ENCODE measurements around the gene NEDD4L.

The NEDD4L gene

DNA sequence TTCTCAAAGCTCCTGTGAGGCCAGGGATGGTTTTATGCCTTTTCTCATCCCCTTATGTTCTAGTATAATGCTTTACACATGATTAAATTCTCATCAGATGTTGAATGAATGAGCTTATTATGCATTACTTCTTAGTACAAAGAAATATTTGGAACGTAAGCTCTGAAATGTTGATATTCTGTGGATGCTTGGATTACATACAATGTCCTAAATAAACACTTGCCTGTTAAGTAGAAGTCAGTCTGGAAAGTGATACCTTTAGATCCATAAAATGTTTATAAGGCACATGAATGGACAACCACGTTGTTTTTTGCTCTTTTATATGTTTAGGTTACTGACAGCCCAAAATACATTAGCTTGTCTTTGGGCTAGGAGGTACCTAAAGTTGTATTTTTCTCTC, 248.6 kb downstream of the NEDD4L start:
- no peak for DNase-seq (ENCODE audit: low read depth)

DNA sequence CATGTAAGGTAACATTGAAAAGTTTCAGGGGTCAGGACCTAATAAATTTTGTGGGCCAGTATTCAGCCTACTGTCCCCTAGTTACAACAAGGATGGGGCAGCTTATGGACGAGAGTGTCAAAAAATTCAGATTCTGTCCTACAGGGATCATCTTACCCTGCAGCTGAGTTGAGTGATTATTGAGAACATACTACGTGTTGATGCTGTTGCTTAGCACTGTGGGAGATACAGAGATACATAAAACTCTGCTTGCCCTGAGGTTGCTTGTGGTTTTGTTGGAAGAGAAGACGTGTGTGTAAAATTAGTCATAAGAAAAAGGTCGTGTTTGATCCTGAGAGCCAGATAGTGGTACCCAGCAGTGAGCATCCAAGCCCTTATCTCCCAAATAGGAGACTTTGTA, 253.2 kb downstream of the NEDD4L start:
- DNase-seq (ENCODE audit: low read depth) = no peak

DNA sequence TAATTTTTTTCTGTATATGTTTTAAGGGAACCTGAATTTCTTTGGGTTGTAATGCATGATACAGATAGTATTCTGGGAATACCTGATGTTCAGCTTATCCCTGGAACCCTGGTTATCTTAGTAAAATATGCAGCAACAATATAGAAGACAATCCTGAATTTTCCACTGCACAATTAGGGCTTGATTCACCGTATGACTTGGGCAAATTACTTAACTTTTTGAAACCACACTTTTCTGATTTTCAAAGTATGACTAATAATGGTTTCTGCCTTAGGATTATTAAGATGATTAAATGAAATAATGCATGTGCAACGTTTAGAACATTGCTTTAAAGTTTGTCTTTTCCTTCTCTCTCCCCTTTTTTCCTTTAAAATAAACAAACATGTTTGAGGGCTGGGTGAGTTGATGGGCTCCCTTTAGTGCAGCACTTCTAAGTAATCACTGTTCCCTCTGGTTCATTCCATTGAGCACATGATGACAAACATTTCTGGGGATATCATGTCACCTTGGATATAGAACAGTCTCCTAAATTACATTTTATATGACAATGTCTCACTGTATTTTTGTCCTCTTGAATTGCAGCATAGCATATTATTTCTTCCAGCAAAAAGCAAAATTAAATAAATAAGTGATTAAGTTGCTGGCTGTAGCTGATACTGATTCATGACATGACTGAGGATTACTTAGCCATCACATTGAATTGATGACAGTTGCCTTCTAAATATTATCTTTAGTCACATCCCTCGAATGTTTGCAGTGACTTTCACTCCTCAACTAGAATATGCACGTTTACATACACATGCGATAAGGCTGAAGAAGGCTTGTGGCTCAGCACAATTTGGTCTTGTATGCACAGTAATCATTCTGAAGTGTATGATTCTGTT, 254.5 kb downstream of the NEDD4L start:
- DNase-seq (ENCODE audit: low read depth) = no peak

DNA sequence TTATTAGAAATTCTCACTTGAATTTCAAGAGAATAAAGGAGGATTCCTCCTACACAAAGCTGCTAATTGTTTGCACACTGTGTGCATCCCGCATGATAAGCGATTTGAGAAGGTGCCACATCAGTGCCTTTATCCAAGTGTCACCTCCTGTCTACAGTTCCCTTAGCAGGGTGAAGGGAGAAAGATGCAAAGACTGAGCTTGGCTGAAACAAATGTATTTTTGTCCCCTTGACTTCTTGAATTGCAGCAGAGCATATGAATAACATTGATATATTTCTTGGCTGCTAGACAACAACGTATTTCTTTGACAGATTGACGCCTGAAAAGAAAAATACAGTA, 255.1 kb downstream of the NEDD4L start:
- no peak for DNase-seq (ENCODE audit: low read depth)

DNA sequence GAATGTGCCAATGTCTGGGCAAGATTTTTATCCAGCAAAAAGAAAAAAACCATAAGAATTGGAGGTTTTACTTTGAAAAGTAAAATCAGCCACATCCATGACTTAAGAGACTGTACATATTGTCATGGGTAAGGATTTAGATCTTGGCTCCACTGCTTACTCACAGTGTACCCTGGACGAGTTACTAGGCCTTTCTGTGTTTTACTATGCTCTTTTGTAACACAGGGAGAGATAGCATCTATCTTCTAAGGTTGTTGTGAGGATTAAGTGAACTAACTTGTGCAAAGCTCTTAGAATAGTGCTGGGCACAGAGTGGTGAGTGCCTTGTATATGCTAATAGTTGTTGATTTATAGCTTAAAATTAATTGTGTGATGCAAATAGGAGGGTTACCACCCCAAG, 255.9 kb downstream of the NEDD4L start:
- no peak for DNase-seq (ENCODE audit: low read depth)

DNA sequence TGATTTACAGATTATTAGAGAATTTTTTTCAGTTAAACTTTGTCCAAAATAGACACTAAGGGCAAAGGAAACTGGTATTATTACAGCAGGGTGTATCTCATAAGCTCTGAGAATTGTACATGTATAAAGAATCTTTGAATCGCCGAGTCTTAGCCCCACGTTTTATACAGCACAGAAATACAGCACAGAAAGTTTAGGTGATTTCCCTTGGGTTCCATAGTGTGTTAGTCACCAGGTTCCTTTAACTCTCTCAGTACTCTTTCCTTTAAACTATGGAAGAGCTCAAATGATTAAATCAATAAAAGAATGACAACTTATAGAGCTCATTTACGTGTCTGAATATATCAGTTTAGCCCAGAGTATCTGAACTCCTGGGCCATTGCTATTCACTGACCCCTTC, 256.8 kb downstream of the NEDD4L start:
- DNase-seq (ENCODE audit: low read depth) = no peak

DNA sequence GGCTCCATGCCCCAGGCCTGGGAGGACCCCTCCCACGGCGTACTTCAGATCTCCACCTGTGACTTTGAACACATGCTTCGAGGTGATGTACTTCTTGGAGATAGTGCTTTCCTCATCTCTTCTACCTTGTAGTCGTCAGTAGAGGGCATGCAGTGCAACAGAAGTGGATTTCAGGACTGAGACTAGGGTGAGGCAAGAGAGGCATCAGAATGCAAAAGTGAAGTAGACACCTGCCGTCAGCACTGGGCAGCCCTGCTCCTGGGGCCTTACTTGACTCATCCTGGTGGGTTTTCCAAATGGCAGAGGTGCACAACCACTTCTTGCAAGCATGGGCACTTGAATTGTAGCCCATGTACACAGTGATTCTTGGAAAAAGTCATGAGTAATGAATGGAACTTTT, 258.8 kb downstream of the NEDD4L start:
- DNase-seq (ENCODE audit: low read depth) = no peak

DNA sequence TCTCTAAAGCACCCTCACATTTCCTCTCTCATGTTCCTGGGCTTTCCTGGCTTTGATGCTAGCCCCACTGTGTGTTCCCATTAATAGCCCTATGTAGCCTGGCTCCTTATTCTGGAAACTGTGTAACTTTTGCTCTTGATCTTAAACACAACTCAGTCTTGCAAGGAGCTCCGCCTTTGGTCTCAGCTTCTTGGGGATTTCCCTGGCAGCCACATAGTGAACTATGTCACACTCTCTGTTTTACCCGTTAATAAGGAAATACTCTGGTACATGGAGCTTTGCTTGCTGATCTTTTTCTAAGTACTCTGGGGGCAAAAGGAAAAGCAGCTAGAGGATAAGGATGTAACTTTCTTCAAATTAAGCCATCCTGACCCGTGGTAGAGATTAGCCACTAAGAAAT, 259.3 kb downstream of the NEDD4L start:
- no peak for DNase-seq (ENCODE audit: low read depth)

DNA sequence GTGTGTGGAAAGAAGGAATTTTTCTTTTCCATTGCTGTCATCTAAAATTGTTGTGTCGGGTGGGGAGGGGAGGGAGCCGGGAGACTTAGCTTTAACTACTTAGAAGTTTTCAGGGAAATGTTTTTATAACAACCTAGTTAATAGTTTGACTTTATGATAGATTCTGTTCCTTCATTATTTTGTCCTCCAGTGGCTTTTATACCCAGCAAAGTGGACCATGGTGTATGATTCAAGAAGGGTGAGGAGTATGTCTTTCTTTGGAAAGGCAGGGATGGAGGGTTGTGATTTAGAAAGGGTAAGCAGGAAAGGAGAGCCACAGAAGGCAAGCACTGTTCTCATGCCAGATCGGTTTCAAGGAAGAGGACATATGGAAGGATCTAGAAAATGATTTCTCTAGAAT, 261.8 kb downstream of the NEDD4L start:
- DNase-seq (ENCODE audit: low read depth) = no peak

DNA sequence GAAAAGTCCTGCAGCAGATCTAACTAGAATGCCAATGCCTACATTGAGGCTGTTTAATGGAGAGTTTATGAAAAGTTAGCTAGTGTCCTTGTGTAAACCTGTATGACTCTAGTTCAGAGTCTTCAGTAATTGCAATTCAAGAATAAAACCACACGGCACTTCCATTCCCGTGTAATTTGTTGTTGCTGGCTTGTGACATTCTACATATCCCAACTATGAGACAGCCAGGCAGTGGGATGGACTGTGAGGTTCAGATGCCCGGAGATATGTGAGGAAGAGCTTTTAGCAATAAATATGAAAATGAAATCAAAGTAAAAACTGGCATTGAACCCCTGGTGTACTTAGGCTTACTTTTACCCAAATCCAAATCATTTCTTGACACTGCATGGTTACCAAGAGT, 263.4 kb downstream of the NEDD4L start:
- no peak for DNase-seq (ENCODE audit: low read depth)

DNA sequence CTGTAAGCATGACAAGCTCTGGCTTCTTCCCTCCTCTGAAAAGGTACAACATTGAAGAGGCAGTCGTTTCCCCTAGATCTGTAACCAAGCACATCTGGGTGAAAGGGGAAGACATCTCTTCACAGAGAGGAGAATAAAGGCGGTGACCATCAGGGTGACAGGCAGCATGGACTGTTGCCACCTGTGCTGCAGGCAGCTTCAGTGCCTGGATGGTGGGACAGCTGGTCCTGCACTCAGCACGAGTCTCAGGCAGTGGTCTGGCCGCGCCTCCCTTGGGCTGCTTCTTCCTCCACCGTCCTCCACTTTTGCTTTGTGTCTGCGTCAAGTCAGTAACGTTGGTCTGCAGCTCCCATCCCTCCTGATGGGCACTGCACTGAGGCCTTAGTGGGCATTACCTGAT, 264.4 kb downstream of the NEDD4L start:
- DNase-seq (ENCODE audit: low read depth) = no peak

DNA sequence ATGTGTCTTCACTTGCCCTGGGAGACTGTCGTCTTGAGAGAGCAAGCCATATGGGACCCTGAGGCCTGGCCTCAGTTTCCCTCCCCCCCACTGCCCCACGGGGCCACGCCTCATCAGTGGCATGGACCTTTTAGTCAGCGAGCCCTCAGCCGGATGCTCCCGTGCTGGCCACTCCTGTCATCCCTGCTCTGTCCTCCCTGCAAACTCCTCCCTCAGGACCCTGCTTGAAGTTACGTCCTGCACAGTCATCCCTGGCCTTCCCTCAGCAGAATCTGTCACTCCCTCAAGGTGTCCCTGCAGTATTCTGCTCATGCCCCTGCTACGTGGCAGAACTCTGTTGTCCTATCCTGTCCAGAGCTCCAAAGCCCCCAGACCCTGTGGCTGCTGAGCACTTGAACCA, 265.1 kb downstream of the NEDD4L start:
- DNase-seq (ENCODE audit: low read depth) = no peak

DNA sequence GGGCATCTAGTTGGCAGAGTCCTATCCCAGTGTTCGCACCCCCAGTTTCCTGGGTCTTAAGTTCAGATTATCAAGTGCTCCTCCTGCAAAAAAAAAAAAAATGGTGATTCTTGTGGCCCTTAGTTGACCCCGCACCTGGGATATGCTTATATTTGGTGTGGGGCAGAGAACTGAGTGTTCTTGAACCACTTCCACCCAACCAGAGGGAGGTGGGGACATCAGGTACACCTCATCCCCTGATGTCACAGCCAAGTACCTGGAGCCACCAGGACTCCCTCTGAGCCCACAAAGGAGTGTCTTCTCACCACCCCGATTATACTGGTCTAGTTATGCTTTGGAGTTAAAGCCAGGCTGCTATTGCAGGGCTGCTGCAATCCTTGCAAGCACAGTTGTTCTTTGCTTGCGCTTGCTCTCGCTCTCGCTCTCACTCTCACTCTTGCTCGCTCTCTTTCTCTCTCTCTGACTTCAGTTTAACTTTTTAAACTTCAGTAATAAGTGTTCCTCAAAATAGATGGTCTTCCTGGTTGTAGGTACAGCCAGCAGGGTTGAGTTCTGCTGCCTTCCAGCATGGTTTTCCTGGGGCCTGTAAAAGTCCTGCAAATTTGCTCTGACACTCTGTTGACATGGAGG, 265.7 kb downstream of the NEDD4L start:
- DNase-seq (ENCODE audit: low read depth) = no peak

DNA sequence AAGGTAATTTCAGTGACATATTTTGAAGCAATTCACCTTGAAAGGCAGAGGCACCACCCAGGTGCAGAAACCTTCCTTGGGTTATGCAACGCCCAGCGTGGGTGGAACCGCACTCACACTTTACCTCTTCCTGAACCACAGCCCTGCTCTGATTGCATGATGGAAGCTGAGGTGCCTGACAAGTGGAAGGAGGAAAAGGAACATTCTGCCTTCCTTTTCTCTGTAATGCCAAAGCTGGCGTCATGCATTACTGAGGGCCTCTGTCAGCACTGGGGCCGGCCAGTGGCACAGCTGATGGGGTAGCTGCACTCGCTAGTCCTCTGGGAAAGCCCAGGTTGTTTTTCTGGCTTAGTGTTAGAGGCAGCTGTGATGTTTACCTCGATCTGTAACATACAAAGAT, 266.5 kb downstream of the NEDD4L start:
- DNase-seq (ENCODE audit: low read depth) = peak; percentile 7

DNA sequence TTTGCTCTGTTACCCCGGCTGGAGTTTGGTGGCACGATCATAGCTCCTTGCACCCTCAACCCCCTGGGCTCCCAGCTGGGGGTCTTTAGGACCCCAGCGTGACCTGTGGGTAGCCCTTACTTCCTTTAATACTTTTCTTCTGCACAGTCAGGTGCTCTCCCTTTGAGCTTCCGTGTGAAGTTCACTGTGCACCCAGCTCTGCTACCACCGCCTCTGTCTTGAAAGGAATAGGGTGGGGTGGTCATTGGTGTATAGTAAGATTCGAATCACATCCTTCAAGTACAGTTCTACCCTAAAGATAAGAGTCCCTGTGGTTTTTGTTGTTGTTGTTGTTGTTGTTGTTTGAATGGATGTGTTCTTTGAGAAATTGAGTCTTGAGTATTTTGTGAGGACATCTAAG, 267.4 kb downstream of the NEDD4L start:
- no peak for DNase-seq (ENCODE audit: low read depth)

DNA sequence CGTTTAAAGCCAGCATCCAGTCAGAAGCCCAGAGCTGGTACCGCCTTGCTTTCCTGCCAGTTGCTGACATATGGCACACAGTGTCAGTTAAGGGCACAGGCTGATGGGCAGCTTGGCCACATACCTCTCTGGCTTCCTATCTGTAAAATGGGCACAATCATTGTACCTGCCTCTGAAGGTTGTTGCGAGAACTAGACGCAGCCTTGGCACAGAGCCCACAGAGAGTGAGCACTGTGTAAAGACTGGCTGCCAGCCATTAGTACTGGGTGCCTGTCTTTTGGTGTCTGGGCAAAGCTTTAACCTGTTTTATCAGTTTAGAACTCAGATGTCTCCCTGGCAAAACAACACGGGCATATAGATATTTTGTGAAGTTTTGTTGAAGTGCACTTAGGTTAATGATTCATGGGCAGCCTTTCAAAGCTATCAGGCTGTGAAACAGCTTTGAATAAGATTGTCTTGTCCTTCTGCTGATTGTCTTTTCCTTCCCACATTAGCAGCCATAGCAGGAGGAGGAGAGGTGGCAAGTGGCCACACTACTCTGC, 269.5 kb downstream of the NEDD4L start:
- DNase-seq (ENCODE audit: low read depth) = no peak

DNA sequence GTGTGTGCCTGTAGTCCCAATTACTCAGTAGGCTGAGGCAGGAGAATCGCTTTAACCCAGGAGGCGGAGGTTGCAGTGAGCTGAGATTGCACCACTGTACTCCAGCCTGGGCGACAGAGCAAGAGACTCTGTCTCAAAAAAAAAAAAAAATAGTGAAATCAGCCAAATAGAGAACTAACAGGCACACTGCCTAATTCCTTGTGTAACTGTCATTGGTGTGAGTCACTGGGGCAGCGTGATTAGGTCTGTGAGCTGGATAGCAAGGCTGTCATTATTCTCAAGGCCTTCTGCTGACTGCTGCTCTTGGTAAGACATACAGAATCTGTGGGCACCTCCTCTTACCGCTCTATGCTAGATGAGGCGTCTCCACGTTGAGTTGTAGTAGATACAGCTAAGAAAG, 270.3 kb downstream of the NEDD4L start:
- no peak for DNase-seq (ENCODE audit: low read depth)

DNA sequence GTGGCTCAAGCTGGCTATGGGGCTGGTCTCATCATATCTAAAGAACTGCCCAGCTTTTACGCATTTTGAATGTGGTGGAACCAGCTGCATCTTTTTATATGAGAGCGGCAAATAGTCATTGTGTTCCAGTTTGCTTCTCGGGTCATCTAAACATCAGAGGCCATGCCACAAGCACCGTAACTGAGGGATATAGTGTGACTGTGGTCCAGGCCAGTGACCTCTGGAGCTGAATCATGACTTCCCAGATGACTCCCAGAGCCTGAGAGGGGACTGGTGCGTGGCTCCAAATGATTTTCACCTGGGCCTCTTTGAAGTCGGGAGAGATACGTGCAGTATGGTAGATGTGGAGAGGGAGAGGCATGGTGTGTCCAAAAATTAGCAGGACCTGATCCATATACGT, 271.0 kb downstream of the NEDD4L start:
- no peak for DNase-seq (ENCODE audit: low read depth)

DNA sequence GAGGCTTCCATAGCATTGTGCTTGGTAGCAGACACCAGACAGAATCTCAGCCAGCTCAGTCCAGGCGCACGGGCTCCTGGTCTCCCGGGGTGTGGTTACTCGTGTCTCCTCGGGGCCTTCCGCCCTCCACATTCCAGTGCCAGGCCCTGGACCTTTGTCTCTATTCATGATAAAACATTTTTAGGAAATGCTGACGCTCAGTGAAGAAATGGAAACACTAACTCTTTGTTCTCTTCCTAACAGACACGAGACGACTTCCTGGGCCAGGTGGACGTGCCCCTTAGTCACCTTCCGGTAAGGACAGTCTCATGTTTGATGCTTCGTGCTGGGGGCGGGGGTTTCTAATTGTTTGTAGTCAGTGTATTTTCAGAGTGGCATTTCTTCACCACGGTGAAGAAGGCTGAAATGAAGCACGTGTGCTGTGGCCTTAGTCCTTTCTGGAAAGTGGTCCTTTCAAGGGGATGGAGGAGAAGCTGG, 271.8 kb downstream of the NEDD4L start:
- DNase-seq (ENCODE audit: low read depth) = no peak

DNA sequence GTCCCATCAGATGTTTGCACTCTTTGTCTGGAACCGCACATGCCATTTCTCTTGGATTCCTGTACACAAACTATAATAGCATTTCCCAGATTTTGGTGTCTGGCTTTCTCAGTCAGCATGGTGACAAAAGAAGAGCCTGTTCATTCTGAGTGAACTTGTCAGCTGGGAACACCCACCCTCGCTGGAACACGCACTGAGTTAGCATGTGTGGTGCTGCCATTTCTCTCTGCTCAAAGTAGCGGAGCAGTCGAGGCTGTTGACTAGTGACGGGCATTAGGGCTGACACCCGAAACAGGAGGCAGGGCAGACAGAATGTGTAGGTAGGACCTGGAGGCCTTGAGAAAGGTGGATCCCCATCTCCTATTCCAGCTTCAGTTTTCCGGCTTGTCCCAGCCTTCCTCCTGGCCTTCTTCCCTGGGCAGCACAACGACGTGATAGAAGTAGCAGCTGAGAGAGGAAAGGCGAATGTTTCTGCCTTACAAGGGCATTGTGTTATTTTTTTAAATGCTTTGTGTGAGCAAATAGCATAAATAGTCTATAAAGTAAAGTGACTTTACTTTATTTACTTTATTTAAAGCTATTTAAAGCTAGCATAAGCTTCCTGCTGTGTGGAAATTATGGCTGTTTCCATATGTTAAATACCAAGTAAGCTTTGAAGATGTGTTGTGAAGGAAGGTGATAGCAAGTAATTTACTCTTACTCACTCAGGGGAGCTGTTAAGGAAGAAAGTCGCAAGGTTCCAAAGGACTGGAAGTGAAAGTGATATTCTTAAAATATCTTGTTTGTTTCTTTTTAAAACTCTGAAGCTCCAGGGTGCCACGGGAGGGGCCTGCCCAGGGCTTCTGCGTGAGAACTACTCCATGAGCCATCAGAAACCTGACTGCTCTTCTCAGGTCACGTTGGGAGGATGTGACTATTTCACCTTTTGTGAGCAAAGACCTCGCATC, 272.6 kb downstream of the NEDD4L start:
- DNase-seq (ENCODE audit: low read depth) = no peak

DNA sequence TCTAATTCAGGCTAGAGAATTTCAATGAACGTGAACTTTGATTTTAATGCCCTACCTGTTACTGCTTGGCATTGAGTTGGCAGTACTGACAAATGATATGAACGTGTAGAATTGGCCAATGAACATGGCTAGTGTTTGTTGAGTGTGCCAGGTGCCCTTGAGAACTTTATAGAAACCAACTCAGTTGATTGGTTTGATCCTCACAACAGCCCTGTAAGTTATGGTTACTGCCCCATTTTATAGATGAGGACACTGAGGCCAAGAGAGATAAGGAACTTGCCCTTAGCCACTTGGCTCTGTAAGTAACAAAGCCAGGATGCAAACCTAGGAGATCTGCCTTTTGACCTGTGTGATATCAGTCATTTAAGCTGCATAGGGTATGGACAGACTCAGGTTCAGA, 275.7 kb downstream of the NEDD4L start:
- DNase-seq (ENCODE audit: low read depth) = no peak

DNA sequence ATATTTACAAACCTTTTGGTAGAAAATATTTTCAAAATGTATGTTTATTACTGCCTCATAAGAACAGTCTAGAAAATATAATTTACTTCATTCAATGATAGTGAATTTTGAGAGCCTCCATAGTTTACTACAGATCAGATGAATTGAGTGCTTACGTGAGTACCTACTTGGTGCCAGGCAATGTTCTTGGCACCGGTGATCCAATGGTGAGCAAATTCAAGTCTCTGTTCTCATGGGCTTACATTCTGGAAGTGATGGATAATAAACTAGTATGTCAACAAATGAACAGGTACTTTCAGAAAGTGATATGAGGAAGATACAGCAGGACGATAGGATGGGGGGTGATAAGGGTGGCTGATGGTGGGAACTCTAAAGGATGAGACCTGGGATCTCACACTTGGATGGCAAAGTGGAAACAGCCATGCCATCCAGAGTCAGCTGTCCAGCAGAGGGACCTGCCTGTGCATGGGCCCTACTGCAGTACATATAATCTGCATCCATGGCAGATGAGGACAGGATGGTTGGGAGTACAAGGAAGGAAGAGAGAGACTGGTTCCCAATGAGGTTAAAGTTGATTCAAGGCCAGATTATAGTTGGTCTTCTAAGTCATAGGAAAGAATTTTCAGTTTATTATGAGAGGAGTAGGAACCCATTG, 277.0 kb downstream of the NEDD4L start:
- no peak for DNase-seq (ENCODE audit: low read depth)
